GM19467 (cell line): ENCODE data around the gene CORT.
"Not testable (repeated sequence)": the region's sequence is repeated elsewhere in the genome, so short reads cannot be mapped to it uniquely, and the experiment has no call there.

Source experiments
- ATAC-seq: cut with Tn5 transposase; IDR thresholded peaks from one replicate; pipeline ENCODE4 v1.9.1; 2021; ENCODE audit warnings: mild to moderate bottlenecking, moderate library complexity; ENCODE audit not compliant: unreplicated experiment

CORT gene

DNA sequence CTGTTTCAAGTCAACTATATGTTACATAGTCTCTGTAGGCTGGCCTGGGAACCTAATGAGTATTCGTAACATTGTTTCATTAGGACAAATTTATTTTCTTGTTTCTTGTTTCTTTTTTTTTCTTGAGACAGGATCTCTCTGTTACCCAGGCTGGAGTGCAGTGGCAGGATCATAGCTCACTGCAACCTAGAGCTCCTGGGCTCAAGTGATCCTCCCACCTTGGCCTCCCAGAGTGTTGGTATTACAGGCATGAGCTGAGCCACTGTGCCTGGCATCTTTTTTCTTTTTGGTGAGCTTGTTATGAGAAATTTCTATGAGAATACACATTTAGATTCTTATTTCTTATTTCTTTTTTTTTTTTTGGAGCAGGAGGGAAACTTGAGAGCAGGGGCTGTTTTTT lies 12.8 kb upstream of the CORT start:
- ATAC-seq, result no peak

DNA sequence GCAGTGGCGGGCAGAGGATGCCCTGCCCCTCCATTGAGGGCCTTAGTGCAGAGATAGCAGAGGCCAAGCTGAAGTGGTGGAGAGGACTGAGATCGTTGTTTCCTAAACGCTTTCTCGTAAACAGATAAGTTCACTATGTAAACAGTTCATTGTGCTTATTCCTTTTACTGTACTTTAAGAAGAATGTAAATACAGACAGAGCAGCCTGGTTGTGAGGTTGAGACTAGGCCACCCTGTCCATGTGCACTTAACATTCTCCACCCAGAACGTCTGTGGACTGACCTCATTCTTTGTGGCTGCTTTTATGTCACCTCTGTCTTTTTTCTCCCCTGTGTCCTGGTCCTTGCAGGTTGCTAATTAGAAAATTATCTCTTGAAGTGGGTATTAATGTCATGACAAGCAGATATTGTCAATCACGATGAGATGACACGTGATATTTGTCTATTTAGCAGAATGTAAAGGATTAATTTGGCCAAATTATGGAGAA lies 11.1 kb upstream of the CORT start:
- ATAC-seq, result no peak

GRCh38 chr1:10440305-10440704 lies 9.5 kb upstream of the CORT start:
- ATAC-seq, result no peak

DNA sequence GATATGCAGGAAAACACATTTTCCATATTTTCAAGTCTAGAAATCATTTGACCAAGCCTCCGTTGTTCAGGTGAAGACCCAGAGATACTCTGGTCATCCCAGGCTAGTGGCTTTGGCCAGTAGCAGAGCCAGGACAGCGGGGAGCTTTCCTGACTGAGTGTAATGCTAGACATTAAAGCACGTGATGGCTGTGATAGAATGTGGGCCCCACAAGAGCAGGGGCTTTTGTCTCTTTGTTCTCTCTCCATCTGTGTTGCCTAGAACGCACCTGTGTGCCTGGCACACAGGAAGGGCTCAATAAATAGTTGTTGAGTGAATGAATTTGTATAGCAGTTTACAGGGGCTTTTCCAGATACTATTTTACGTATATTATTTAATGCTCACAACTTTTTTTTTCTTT lies 9.0 kb upstream of the CORT start:
- ATAC-seq, result no peak

DNA sequence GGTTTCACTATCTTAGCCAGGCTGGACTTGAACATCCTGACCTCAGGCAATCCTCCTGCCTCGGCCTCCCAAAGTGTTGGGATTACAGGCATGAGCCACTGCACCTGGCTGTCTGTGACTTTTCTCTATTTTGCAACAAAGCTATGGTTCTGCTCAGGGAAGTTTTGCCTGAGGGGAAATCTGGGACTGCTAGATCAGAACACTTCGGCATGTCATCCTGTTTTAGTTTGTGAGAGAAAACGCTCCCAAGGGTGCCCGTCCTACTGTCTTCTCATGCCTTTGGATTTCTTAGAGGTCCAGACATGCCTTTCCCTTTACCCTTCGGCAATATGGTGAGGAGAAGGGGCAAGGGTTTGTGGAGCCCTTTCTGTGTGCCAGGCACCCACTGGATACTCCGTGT lies 5.6 kb upstream of the CORT start:
- ATAC-seq, result no peak

- ATAC-seq, result no peak
These were observed 4.9 kb upstream of the CORT start for GRCh38 chr1:10444795-10445397.

DNA sequence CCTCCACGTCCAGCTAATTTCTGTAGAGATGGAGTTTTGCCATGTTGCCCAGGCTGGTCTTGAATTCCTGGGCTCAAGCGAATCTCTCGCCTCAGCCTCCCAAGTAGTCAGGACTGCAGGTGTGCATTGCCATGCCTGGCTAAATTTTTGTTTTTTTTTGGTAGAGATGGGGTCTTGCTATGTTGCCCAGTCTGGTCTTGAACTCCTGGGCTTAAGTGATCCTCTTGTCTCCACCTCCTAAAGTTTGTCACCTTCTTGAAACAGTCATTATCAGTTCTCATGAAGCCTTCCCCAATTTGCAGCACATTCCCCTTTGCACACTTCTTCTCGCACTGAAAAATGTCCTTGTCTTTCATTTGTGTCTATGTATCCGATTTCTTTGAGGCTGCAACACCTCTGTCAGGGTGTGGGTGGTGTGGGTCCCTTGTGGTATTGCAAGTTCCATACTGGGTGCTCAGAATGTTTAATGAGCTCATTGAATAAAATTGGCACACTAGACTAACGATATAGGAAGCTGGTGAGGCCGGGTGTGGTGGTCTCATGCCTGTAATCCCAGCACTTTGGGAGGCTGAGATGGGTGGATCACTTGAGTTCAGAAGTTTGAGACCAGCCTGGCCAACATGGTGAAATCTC lies 2.9 kb upstream of the CORT start:
- ATAC-seq, result no peak

DNA sequence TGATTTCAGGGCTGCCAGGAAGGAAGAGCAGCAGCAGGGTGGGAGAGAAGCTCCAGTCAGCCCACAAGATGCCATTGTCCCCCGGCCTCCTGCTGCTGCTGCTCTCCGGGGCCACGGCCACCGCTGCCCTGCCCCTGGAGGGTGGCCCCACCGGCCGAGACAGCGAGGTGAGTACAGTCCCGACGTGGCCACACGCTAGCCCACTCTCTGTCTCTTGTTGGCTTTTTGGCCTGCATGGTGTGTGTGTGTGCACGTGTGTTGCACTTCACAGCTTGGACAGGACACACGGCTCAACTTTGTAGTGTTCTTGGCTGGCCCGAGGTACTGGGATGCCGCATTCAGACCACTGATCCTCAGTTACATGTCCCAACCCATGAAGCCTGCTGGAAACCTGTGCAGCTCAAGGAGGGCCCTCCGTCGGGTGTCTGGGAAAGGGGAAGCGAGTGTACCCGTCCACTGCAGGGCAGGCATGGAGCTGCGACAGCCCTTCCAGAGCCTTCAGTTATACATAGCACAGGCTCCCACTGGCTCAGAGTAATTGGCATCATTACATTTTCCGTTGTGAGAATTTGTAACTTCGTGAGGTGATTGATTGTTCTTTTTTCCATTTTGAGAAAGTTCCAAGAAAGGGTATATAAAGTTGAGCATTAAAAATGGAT lies 454 bp downstream of the CORT start:
- no peak for ATAC-seq

- ATAC-seq, result no peak
These were observed 1.0 kb downstream of the CORT start for GRCh38 chr1:10450836-10451235.

- no peak for ATAC-seq
These were observed 1.5 kb downstream of the CORT start for GRCh38 chr1:10451287-10451686.

- no peak for ATAC-seq
These were observed 6.2 kb downstream of the CORT start for GRCh38 chr1:10456048-10456447.

DNA sequence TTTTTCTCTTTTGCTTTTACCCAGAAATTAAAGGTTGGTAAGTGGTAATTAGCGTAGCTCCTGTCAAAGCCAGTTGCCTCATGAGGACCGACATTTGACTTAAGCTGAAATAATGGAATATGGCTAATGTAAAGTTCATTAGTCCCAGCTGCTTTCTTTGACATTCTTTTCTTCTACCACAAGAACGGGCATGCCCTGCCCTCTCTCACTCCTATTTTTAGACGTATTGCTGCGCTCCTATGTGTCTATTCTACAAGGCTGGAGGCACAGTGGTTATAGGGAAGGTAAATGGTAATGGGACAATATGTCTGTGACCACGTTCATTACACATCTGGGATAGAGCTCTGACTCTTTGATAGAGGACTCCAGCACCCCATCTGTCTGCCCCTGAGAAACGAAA lies 6.8 kb downstream of the CORT start:
- ATAC-seq, result no peak

- ATAC-seq, result not testable (repeated sequence)
These were observed 7.6 kb downstream of the CORT start for GRCh38 chr1:10457462-10457861.

GRCh38 chr1:10457875-10458274 lies 8.0 kb downstream of the CORT start:
- ATAC-seq, result no peak

DNA sequence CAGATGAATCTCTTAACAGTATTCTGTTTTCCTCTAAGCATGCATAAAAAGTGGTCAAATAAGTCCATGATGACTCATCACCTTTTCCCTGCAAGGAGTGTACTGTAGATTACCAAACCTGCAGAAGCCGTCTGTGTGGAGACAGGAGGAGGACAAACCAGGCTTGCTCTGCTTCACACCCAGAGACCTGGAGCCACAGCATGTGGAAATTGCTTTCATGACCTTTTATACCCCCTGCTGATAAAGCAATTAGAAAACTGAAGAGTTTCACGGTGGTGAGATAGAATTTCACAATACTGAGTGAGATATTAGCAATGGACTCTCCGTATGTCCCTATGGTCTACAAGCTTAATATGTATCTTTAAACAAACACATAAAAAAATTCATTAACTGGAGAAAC lies 9.4 kb downstream of the CORT start:
- ATAC-seq, result no peak

DNA sequence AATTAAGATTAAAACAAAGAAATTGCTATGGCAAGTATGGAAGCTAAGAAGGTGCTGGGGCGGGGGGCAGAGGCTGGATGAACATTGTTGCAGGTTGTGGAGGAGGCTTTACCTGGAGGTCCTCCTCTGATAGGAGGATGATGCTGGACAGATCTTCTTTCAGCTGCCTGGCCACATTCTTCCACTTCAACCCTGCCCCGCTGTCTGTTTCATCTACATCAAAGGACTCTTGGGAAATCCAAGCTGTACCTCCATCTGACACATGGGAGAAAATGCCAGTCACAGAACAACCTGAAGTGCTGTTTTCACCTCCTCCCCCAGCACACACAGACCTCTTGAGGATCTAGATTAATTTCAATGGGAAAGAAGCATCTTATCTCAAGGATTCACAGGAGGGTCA lies 17.2 kb downstream of the CORT start:
- ATAC-seq, result no peak

DNA sequence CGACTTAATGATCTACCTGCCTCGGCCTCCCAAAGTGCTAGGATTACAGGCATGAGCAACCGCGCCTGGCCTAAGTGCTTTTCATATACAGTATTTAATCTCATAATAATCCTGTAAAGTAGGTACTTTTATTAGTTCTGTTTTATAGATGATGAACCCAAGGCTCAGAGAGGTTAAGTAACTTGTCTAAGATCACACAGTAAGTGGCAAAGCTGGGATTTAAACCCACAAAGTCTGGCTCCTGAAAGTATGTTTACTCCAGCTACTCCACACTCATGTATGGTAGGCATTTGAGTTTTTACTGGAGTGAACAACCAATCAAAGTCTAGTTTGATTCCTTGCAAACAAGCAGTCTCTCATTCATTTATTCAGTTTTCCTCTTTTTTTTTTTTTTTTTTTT lies 20.2 kb downstream of the CORT start:
- no peak for ATAC-seq

- no peak for ATAC-seq
These were observed 21.8 kb downstream of the CORT start for GRCh38 chr1:10471411-10472219.

DNA sequence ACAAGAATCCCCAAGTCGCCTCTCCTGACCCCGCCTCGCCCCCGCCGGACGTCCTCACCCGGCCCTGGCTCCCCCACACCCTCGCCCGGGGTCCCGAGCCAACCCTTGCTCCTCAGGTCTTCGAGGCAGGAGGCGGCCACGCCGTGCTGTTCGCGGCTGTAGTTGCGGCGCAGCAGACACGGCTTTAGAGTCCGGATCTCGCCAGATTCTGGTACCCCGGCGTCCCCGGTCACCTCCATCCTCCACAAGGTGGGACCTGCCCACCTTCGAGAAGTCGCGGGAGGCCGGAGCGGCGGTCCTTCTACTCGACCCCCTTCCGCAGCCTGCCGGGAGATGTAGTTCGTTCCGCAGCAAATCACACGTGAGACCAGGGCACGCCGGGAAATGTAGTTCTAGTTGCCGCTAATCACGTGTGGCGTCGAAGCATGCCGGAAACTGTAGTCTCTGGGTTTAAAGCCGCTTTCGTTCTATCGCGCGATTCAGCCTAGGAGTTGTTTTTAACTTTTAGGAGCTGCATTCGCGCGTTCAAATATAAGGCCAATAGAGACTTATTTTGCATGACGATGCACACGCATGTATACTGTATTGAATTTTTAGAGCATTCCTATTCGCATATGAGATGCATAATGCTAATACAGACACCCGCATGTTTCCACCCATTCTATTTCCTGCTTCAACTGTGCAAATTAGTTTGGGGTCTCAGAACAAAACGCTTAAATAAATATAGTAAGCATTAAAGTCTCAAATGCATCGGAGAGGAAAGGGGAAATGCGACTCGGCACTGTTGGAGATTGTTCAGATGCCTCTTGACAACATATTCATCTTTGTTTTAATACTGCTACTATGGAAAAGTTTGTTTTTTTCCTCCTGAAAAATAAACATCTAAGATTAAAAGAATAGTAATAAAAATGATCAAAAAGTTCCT lies 22.7 kb downstream of the CORT start, which contains the start of gene DFFA:
DFFA (minus strand) TSS at position 310 of the 925 bp plus-strand sequence; CDS start at position 239, 71 bp downstream.
- ATAC-seq, result peak; percentile 78

DNA sequence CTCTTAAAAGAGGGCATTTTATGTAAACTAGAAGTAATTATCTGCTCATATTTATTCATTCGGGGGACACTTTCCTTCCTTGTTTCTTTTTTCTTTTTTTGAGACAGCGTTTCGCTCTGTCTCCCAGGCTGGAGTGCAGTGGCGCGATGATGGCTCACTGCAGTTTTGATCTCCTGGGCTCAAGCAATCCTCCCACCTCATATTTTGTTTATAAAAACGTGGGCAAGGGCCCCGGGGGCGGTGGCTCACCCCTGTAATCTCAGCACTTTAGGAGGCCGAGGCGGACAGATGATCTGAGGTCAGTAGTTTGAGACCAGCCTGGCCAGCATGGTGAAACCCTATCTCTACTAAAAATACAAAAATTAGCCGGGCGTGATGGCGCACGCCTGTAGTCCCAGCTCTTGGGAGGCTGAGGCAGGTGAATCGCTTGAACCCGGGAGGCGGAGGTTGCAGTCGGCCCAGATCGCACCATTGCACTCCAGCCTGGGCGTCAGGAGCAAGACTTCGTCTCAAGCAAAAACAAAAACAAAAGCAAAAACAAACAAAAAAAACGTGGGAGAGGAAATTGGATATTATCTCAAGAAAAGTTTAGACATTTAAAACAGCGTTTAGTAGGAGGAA lies 23.4 kb downstream of the CORT start:
- ATAC-seq, result no peak
